Measurements from ENCODE around the gene LRP1B.
"Not testable (repeated sequence)": the region's sequence is repeated elsewhere in the genome, so short reads cannot be mapped to it uniquely, and the experiment has no call there.

The LRP1B gene

GRCh38 chr2:140417504-140417903 lies 1713.3 kb downstream of the LRP1B start:
- TF ChIP-seq CTCF (IDR thresholded peaks at IDR 0.05; ENCODE audit: control extremely low read depth, extremely low read depth, low read depth, missing control alignments) = no peak
- DNase-seq (ENCODE audit: extremely low spot score) = no peak
- CTCF ChIA-PET = no interaction called here
- POLR2A ChIA-PET = no interaction called here

- ChIA-PET CTCF (no interaction called here), POLR2A (no interaction called here)
- no peak for TF ChIP-seq CTCF (IDR thresholded peaks at IDR 0.05; ENCODE audit: control extremely low read depth, extremely low read depth, low read depth, missing control alignments)
- no peak for DNase-seq (ENCODE audit: extremely low spot score)
Observed at GRCh38 chr2:140416577-140416976, 1714.2 kb downstream of the LRP1B start.

GRCh38 chr2:140415035-140415434 lies 1715.8 kb downstream of the LRP1B start:
- DNase-seq (ENCODE audit: extremely low spot score); POLR2A ChIA-PET; CTCF ChIA-PET: not testable (repeated sequence)

GRCh38 chr2:140410695-140411094 lies 1720.1 kb downstream of the LRP1B start:
- DNase-seq (ENCODE audit: extremely low spot score) = no peak
- no peak for TF ChIP-seq CTCF (IDR thresholded peaks at IDR 0.05; ENCODE audit: control extremely low read depth, extremely low read depth, low read depth, missing control alignments)

GRCh38 chr2:140401056-140401455 lies 1729.8 kb downstream of the LRP1B start:
- POLR2A ChIA-PET = no interaction called here
- no peak for DNase-seq (ENCODE audit: extremely low spot score)
- TF ChIP-seq CTCF (IDR thresholded peaks at IDR 0.05; ENCODE audit: control extremely low read depth, extremely low read depth, low read depth, missing control alignments) = no peak
- CTCF ChIA-PET = interaction anchor here (1.8 kb wide), 1 partner anchor 9 kb away, joined by 4 read pairs; no protein-coding TSS in a partner anchor

More at GRCh38 chr2:140410695-140411094, 1720.1 kb downstream of the LRP1B start:
- CTCF ChIA-PET = no interaction called here
- POLR2A ChIA-PET = no interaction called here

- POLR2A ChIA-PET = no interaction called here
- no peak for DNase-seq (ENCODE audit: extremely low spot score)
- CTCF ChIA-PET = no interaction called here
- no peak for TF ChIP-seq CTCF (IDR thresholded peaks at IDR 0.05; ENCODE audit: control extremely low read depth, extremely low read depth, low read depth, missing control alignments)
Observed at GRCh38 chr2:140392824-140393223, 1738.0 kb downstream of the LRP1B start.

GRCh38 chr2:140384946-140385345 lies 1745.9 kb downstream of the LRP1B start:
- DNase-seq (ENCODE audit: extremely low spot score) = no peak
- ChIA-PET POLR2A (no interaction called here), CTCF (no interaction called here)
- TF ChIP-seq CTCF (IDR thresholded peaks at IDR 0.05; ENCODE audit: control extremely low read depth, extremely low read depth, low read depth, missing control alignments) = no peak

Measured in GM10248 (cell line).